ENCODE results near the gene MKNK1. TPM values are rescaled to one million over a fixed set of nuclear protein-coding genes. Genes with fewer than 3 reads are reported as not detected.

The MKNK1 gene
- polyA plus RNA-seq, 2 donors = 19.4 to 29.9 TPM

GRCh38 chr1:46556822-46557221 lies 47.2 kb downstream of the MKNK1 start:
- Histone ChIP-seq H3K4me1 (ENCODE audit: control insufficient read depth in 2 of 2, insufficient read depth in 2 of 2, low read length in 1 of 2) (no peaks in the 10 kb centered on the region), H3K27me3 (ENCODE audit: control insufficient read depth in 1 of 2, insufficient read depth in 2 of 2, low read length in 2 of 2) (no peaks in the 10 kb centered on the region), H3K9me3 (ENCODE audit: control insufficient read depth in 2 of 2, insufficient read depth in 1 of 2, low read depth in 1 of 2, low read length in 1 of 2) (no peaks in the 10 kb centered on the region), H3K4me3 (ENCODE audit: low read depth in 1 of 2, low read length in 2 of 2) (no peak overlapping the region), H3K27ac (ENCODE audit: low read depth in 2 of 2, low read length in 1 of 2) (no peak overlapping the region), H3K36me3 (ENCODE audit: control insufficient read depth in 2 of 2, insufficient read depth in 2 of 2, low read length in 1 of 2) (peaks cover 6 to 35% of the 10 kb centered on the region in 2 donors)
- 47 to 57% methylated on average over 3 of the region's 3 CpGs for WGBS, 2 donors

GRCh38 chr1:46555826-46556619 lies 48.0 kb downstream of the MKNK1 start:
- Histone ChIP-seq H3K27me3 (ENCODE audit: control insufficient read depth in 1 of 2, insufficient read depth in 2 of 2, low read length in 2 of 2) (no peaks in the 10 kb centered on the region), H3K36me3 (ENCODE audit: control insufficient read depth in 2 of 2, insufficient read depth in 2 of 2, low read length in 1 of 2) (peaks cover 6 to 27% of the 10 kb centered on the region in 2 donors), H3K9me3 (ENCODE audit: control insufficient read depth in 2 of 2, insufficient read depth in 1 of 2, low read depth in 1 of 2, low read length in 1 of 2) (no peaks in the 10 kb centered on the region), H3K27ac (ENCODE audit: low read depth in 2 of 2, low read length in 1 of 2) (no peak overlapping the region), H3K4me3 (ENCODE audit: low read depth in 1 of 2, low read length in 2 of 2) (no peak overlapping the region), H3K4me1 (ENCODE audit: control insufficient read depth in 2 of 2, insufficient read depth in 2 of 2, low read length in 1 of 2) (no peaks in the 10 kb centered on the region)
- WGBS, 2 donors = 80 to 83% methylated on average over 7 of the region's 7 CpGs

GRCh38 chr1:46554597-46555381 lies 49.3 kb downstream of the MKNK1 start:
- 78 to 82% methylated on average over 12 of the region's 12 CpGs for WGBS, 2 donors

GRCh38 chr1:46554236-46554596 lies 49.9 kb downstream of the MKNK1 start:
- WGBS, 2 donors = 85 to 91% methylated on average over 6 of the region's 6 CpGs

More at GRCh38 chr1:46554597-46555381, 49.3 kb downstream of the MKNK1 start:
- Histone ChIP-seq H3K27me3 (ENCODE audit: control insufficient read depth in 1 of 2, insufficient read depth in 2 of 2, low read length in 2 of 2) (no peaks in the 10 kb centered on the region), H3K36me3 (ENCODE audit: control insufficient read depth in 2 of 2, insufficient read depth in 2 of 2, low read length in 1 of 2) (peaks cover 6 to 17% of the 10 kb centered on the region in 2 donors), H3K9me3 (ENCODE audit: control insufficient read depth in 2 of 2, insufficient read depth in 1 of 2, low read depth in 1 of 2, low read length in 1 of 2) (no peaks in the 10 kb centered on the region), H3K4me3 (ENCODE audit: low read depth in 1 of 2, low read length in 2 of 2) (no peak overlapping the region), H3K27ac (ENCODE audit: low read depth in 2 of 2, low read length in 1 of 2) (no peak overlapping the region), H3K4me1 (ENCODE audit: control insufficient read depth in 2 of 2, insufficient read depth in 2 of 2, low read length in 1 of 2) (no peaks in the 10 kb centered on the region)

GRCh38 chr1:46553506-46553905 lies 50.6 kb downstream of the MKNK1 start:
- H3K4me1 ChIP-seq (ENCODE audit: control insufficient read depth in 2 of 2, insufficient read depth in 2 of 2, low read length in 1 of 2) = no peaks in the 10 kb centered on the region
- 88 to 93% methylated on average over 3 of the region's 3 CpGs for WGBS, 2 donors
- no peaks in the 10 kb centered on the region for H3K27me3 ChIP-seq (ENCODE audit: control insufficient read depth in 1 of 2, insufficient read depth in 2 of 2, low read length in 2 of 2)
- no peak overlapping the region for H3K4me3 ChIP-seq (ENCODE audit: low read depth in 1 of 2, low read length in 2 of 2)
- H3K36me3 ChIP-seq (ENCODE audit: control insufficient read depth in 2 of 2, insufficient read depth in 2 of 2, low read length in 1 of 2) = peaks cover 3 to 7% of the 10 kb centered on the region in 2 donors
- no peak overlapping the region for H3K27ac ChIP-seq (ENCODE audit: low read depth in 2 of 2, low read length in 1 of 2)
- H3K9me3 ChIP-seq (ENCODE audit: control insufficient read depth in 2 of 2, insufficient read depth in 1 of 2, low read depth in 1 of 2, low read length in 1 of 2) = no peaks in the 10 kb centered on the region

More at GRCh38 chr1:46554236-46554596, 49.9 kb downstream of the MKNK1 start:
- H3K27me3 ChIP-seq (ENCODE audit: control insufficient read depth in 1 of 2, insufficient read depth in 2 of 2, low read length in 2 of 2) = no peaks in the 10 kb centered on the region
- no peak overlapping the region for H3K4me3 ChIP-seq (ENCODE audit: low read depth in 1 of 2, low read length in 2 of 2)
- H3K9me3 ChIP-seq (ENCODE audit: control insufficient read depth in 2 of 2, insufficient read depth in 1 of 2, low read depth in 1 of 2, low read length in 1 of 2) = no peaks in the 10 kb centered on the region
- H3K4me1 ChIP-seq (ENCODE audit: control insufficient read depth in 2 of 2, insufficient read depth in 2 of 2, low read length in 1 of 2) = no peaks in the 10 kb centered on the region
- peaks cover 6 to 14% of the 10 kb centered on the region in 2 donors for H3K36me3 ChIP-seq (ENCODE audit: control insufficient read depth in 2 of 2, insufficient read depth in 2 of 2, low read length in 1 of 2)
- H3K27ac ChIP-seq (ENCODE audit: low read depth in 2 of 2, low read length in 1 of 2) = no peak overlapping the region

- H3K27me3 ChIP-seq (ENCODE audit: control insufficient read depth in 1 of 2, insufficient read depth in 2 of 2, low read length in 2 of 2) = no peaks in the 10 kb centered on the region
- no peaks in the 10 kb centered on the region for H3K9me3 ChIP-seq (ENCODE audit: control insufficient read depth in 2 of 2, insufficient read depth in 1 of 2, low read depth in 1 of 2, low read length in 1 of 2)
- H3K4me1 ChIP-seq (ENCODE audit: control insufficient read depth in 2 of 2, insufficient read depth in 2 of 2, low read length in 1 of 2) = no peaks in the 10 kb centered on the region
- WGBS, 2 donors = 92 to 94% methylated on average over 10 of the region's 10 CpGs
- no peaks in the 10 kb centered on the region for H3K36me3 ChIP-seq (ENCODE audit: control insufficient read depth in 2 of 2, insufficient read depth in 2 of 2, low read length in 1 of 2)
- H3K4me3 ChIP-seq (ENCODE audit: low read depth in 1 of 2, low read length in 2 of 2) = no peak overlapping the region
- no peak overlapping the region for H3K27ac ChIP-seq (ENCODE audit: low read depth in 2 of 2, low read length in 1 of 2)
These were observed 51.5 kb downstream of the MKNK1 start for GRCh38 chr1:46552357-46553237.

GRCh38 chr1:46551597-46552095 lies 52.4 kb downstream of the MKNK1 start, which contains the start of gene KNCN:
TSS of gene KNCN (minus strand) at chr1:46551647. CDS start at chr1:46551215, 432 bp downstream.
- H3K4me3 ChIP-seq (ENCODE audit: low read depth in 1 of 2, low read length in 2 of 2) = no peak within 1 kb of the TSS
- H3K36me3 ChIP-seq (ENCODE audit: control insufficient read depth in 2 of 2, insufficient read depth in 2 of 2, low read length in 1 of 2) = no peaks in the 10 kb centered on the region
- no peaks in the 10 kb centered on the region for H3K4me1 ChIP-seq (ENCODE audit: control insufficient read depth in 2 of 2, insufficient read depth in 2 of 2, low read length in 1 of 2)
- H3K27ac ChIP-seq (ENCODE audit: low read depth in 2 of 2, low read length in 1 of 2) = no peak within 1 kb of the TSS
- H3K27me3 ChIP-seq (ENCODE audit: control insufficient read depth in 1 of 2, insufficient read depth in 2 of 2, low read length in 2 of 2) = peaks cover 0 to 3% of the 10 kb centered on the region in 2 donors
- no peaks in the 10 kb centered on the region for H3K9me3 ChIP-seq (ENCODE audit: control insufficient read depth in 2 of 2, insufficient read depth in 1 of 2, low read depth in 1 of 2, low read length in 1 of 2)
- 77 to 84% methylated on average over 6 of the region's 6 CpGs for WGBS, 2 donors

- H3K27ac ChIP-seq (ENCODE audit: low read depth in 2 of 2, low read length in 1 of 2) = no peak overlapping the region
- WGBS, 2 donors = 63 to 77% methylated on average over 17 of the region's 17 CpGs
- H3K4me1 ChIP-seq (ENCODE audit: control insufficient read depth in 2 of 2, insufficient read depth in 2 of 2, low read length in 1 of 2) = no peaks in the 10 kb centered on the region
- H3K27me3 ChIP-seq (ENCODE audit: control insufficient read depth in 1 of 2, insufficient read depth in 2 of 2, low read length in 2 of 2) = peaks cover 0 to 3% of the 10 kb centered on the region in 2 donors
- H3K4me3 ChIP-seq (ENCODE audit: low read depth in 1 of 2, low read length in 2 of 2) = no peak overlapping the region
- H3K9me3 ChIP-seq (ENCODE audit: control insufficient read depth in 2 of 2, insufficient read depth in 1 of 2, low read depth in 1 of 2, low read length in 1 of 2) = no peaks in the 10 kb centered on the region
- H3K36me3 ChIP-seq (ENCODE audit: control insufficient read depth in 2 of 2, insufficient read depth in 2 of 2, low read length in 1 of 2) = no peaks in the 10 kb centered on the region
These were observed 53.3 kb downstream of the MKNK1 start for GRCh38 chr1:46550751-46551231.

All from esophagus (tissue), 2 donors.